Fibroblast of the aortic adventitia (primary cell): ENCODE results near the gene PIP4K2A. TPM values are rescaled to one million over a fixed set of nuclear protein-coding genes. Genes with fewer than 3 reads are reported as not detected.

Experiments
- DNase-seq: peaks from one replicate; pipeline ENCODE4 v3.0.0-alpha.2; 2010; ENCODE audit warnings: low read depth
- H3K4me3 ChIP-seq: 2 replicates; pipeline ENCODE4 v1.5.1; 2011; ENCODE audit warnings: low read depth, mild to moderate bottlenecking, control low read depth, low read length, moderate library complexity
- total RNA-seq: library from RNA; depleted of rRNA; stranded (reverse); fragments of >200 nt; gene quantifications from 2 replicates; pipeline ENCODE4 v1.2.3, GENCODE V29; 2012; ENCODE audit warnings: low replicate concordance
- TF ChIP-seq, protein P1 (sequence below): IDR thresholded peaks from 2 replicates; pipeline ENCODE4 v1.5.1; 2011; ENCODE audit warnings: mild to moderate bottlenecking, low read length, control low read depth, inconsistent platforms; ENCODE audit not compliant: insufficient read depth

The PIP4K2A gene
- total RNA-seq, 1 donor = 52.2 TPM

GRCh38 chr10:22638863-22639262, 75.5 kb downstream of the PIP4K2A start:
- DNase-seq = no peak
- TF ChIP-seq, protein P1, sequence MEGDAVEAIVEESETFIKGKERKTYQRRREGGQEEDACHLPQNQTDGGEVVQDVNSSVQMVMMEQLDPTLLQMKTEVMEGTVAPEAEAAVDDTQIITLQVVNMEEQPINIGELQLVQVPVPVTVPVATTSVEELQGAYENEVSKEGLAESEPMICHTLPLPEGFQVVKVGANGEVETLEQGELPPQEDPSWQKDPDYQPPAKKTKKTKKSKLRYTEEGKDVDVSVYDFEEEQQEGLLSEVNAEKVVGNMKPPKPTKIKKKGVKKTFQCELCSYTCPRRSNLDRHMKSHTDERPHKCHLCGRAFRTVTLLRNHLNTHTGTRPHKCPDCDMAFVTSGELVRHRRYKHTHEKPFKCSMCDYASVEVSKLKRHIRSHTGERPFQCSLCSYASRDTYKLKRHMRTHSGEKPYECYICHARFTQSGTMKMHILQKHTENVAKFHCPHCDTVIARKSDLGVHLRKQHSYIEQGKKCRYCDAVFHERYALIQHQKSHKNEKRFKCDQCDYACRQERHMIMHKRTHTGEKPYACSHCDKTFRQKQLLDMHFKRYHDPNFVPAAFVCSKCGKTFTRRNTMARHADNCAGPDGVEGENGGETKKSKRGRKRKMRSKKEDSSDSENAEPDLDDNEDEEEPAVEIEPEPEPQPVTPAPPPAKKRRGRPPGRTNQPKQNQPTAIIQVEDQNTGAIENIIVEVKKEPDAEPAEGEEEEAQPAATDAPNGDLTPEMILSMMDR = no peak
- no peak overlapping the region for H3K4me3 ChIP-seq

GRCh38 chr10:22637491-22637890, 76.9 kb downstream of the PIP4K2A start:
- no peak overlapping the region for H3K4me3 ChIP-seq
- TF ChIP-seq, protein P1 = no peak
- DNase-seq = no peak

DNA sequence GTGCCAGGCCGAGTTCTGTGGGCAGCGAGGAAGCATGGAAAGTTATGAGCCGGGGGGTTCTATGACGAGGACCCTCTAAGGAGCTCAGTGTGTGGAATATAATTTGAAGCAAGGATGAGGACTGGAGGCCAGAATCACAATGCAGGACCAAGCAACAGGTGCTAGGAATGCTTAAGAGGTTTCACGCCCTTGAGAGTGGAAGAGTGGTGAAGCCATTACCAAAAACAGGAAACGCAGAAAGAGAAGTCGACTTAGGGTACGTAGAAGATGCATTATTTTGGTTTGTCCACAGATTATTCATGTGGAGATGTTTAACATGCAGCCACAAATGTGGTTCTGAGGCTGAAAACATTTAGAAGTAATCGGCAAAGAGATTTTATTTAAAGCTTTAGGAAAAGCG, 78.7 kb downstream of the PIP4K2A start:
- TF ChIP-seq, protein P1 = no peak
- no peak for DNase-seq

DNA sequence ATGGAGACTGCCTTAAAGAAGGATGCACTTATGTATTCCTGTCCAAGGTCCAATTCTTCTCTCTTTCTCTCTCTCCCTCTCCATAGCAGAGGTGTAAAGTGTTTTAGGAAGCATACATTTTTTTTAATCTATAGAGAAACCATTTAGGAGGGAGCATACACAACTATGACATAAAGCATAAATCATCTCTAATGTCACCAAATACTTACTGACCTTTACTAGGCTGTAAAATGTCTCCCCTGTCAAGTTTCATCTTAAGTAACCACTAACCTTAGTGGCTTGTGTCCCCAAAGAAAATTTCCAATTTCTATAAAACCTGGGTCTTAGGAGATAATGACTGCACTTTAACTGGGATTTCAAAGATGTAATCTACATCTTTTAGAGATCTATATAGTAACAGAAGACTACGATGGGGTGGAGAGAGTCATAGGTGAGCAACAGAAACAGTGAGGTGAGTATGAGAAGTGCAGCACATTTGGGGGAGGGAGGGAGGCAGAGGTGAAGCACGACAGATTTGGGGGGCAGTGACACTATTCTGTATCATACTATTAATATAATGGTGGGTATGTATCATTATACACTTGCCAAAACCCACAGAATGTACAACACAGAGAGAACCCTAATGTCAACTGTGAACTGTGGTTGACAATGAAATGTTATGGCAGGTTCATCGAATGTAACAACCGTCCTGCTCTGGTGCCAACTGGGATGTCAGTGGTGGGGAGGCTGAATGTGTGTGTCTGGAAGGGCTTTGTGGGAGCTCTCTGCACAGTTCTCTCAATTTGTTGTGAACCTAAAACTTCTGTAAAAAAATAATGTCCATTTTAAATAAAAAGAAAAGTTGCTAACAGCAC, 79.5 kb downstream of the PIP4K2A start:
- TF ChIP-seq, protein P1 = no peak
- DNase-seq = no peak
- no peak overlapping the region for H3K4me3 ChIP-seq

More for the DNA sequence above, 78.7 kb downstream of the PIP4K2A start:
- no peak overlapping the region for H3K4me3 ChIP-seq

DNA sequence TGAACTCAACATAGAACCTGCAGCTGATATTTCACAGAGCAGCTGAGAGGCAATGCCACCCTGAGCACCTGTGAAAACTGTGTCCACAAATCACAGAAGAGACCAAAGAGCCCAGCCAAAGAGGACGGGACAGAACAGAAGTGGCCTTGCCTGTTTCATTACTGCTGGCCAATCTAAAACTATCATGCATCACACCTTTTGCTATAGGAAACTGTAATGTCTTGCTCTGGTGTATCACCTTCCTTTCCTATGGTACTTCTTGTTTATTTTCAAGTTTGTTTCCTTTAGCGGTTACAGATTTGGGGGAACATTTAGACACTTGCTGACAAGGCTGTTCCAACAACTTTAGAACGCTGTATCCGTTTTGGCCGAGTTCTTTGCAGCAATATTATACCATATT, 80.3 kb downstream of the PIP4K2A start:
- no peak for DNase-seq
- no peak overlapping the region for H3K4me3 ChIP-seq
- TF ChIP-seq, protein P1 = no peak

- no peak for DNase-seq
- TF ChIP-seq, protein P1 = no peak
- no peak overlapping the region for H3K4me3 ChIP-seq
Measured at GRCh38 chr10:22633528-22633927, 80.8 kb downstream of the PIP4K2A start.

- no peak overlapping the region for H3K4me3 ChIP-seq
- no peak for DNase-seq
- TF ChIP-seq, protein P1 = no peak
Measured at GRCh38 chr10:22633106-22633505, 81.3 kb downstream of the PIP4K2A start.
